ENCODE data around the gene FAM168B. TPM values are rescaled to one million over a fixed set of nuclear protein-coding genes. Genes with fewer than 3 reads are reported as not detected.

Gene FAM168B
- total and polyA plus RNA-seq, 2 of the 13 experiments (the other 11 are each of a cell fraction or from before 2014, with no cell fraction given) = 64.5 to 113 TPM

DNA sequence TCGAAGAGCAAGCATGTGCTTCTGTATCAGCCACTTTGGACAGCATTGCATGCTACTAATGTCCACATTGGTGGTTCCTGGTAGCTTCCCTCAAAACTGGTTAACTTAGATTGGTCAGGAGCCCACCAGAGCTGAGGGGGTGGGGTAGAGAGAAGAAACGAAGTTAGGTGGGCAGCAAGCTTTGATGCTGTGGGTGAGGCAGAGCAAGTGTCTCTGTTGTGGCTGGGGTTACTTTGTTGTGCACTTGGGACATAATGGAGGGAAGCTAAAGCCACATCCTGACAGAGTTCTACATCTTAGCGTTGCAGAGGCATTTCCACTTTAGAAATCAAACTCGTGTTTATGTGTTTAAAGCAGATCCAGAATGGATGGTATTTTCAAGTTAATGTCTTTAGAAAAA is 82.7 kb downstream of the FAM168B start:
- Histone ChIP-seq H3K4me3 (replicated peaks in 1 of 3; ENCODE audit: insufficient read depth in 1 of 3, low read depth in 2 of 3, low read length in 3 of 3) (no peak overlapping the region), H3K36me3 (replicated peaks in 1 of 2; ENCODE audit: control insufficient read depth in 1 of 2, insufficient read depth in 2 of 2, low read length in 2 of 2) (no peaks in the 10 kb centered on the region), H3K4me2 (ENCODE audit: low read depth, low read length) (no peak overlapping the region), H3K27ac (ENCODE audit: extremely low read length, insufficient read depth, low read length) (no peak overlapping the region), H3K9me3 (ENCODE audit: low read length) (no peaks in the 10 kb centered on the region), H3K27me3 (ENCODE audit: control insufficient read depth in 1 of 2, insufficient read depth in 2 of 2, low read length in 2 of 2) (peaks cover 4 to 53% of the 10 kb centered on the region in 2 experiments; a peak in 4 of 5 replicates), H4K20me1 (ENCODE audit: insufficient read depth, low read length) (no peaks in the 10 kb centered on the region), H3K4me1 (ENCODE audit: insufficient read depth, low read length) (no peaks in the 10 kb centered on the region), H3K9ac (ENCODE audit: insufficient read depth, low read depth, low read length) (no peak overlapping the region), H3K79me2 (ENCODE audit: insufficient read depth, low read length) (no peaks in the 10 kb centered on the region), H2AFZ (ENCODE audit: low read length) (no peak overlapping the region)
- intact Hi-C loops (cut with micrococcal nuclease; ENCODE audit: unreplicated experiment) = no loop called here
- ATAC-seq (no peak), FAIRE-seq (no peak), DNase-seq (ENCODE audit: low spot score) (no peak)
- 6% methylated on average over 4 of the region's 4 CpGs for WGBS (ENCODE audit: low lambda C conversion rate)
- BruUV-seq (replicated peaks) = no TSS peak
- ChIA-PET POLR2A (no interaction called here), CTCF (ENCODE audit: low intra/inter-chr PET ratio, low total read pairs) (no interaction called here)
- in situ Hi-C loops (cut with HindIII; ENCODE audit: extremely low pct_ligation_motif_present, low pct_unique_long_range_greater_than_20kb) = no loop called here
- no peak for TF ChIP-seq SP140L (CRISPR knock-in tag; IDR thresholded peaks at IDR 0.05; ENCODE audit: borderline replicate concordance)
- TF ChIP-seq REPIN1 (CRISPR knock-in tag; IDR thresholded peaks at IDR 0.05; ENCODE audit: borderline replicate concordance, low read depth) = no peak
- TF ChIP-seq SRF (IDR thresholded peaks at IDR 0.05; ENCODE audit: low read depth, low read length) = no peak
- TF ChIP-seq SRSF4 (IDR thresholded peaks at IDR 0.05; ENCODE audit: low read depth, low read length, poor library complexity, severe bottlenecking) = no peak
- TF ChIP-seq CHCHD3 (CRISPR knock-in tag; IDR thresholded peaks at IDR 0.05) = no peak
- TF ChIP-seq ZNF296 (CRISPR knock-in tag; conservative IDR thresholded peaks at IDR 0.05) = no peak
- no peak for TF ChIP-seq KAT8 (CRISPR knock-in tag; IDR thresholded peaks at IDR 0.05)
- no peak for TF ChIP-seq JDP2 (CRISPR knock-in tag; IDR thresholded peaks at IDR 0.05; ENCODE audit: borderline replicate concordance)
- TF ChIP-seq ZNF720 (CRISPR knock-in tag; IDR thresholded peaks at IDR 0.05) = no peak

GRCh38 chr2:131009713-131010475 is 83.4 kb downstream of the FAM168B start:
- no peak overlapping the region for H3K27ac ChIP-seq (ENCODE audit: extremely low read length, insufficient read depth, low read length)
- no peak overlapping the region for H3K4me3 ChIP-seq (replicated peaks in 1 of 3; ENCODE audit: insufficient read depth in 1 of 3, low read depth in 2 of 3, low read length in 3 of 3)
- in situ Hi-C loops (cut with HindIII; ENCODE audit: extremely low pct_ligation_motif_present, low pct_unique_long_range_greater_than_20kb) = no loop called here
- no peak for ATAC-seq
- ChIA-PET POLR2A (no interaction called here), CTCF (ENCODE audit: low intra/inter-chr PET ratio, low total read pairs) (no interaction called here)
- H3K9ac ChIP-seq (ENCODE audit: insufficient read depth, low read depth, low read length) = no peak overlapping the region
- H3K4me1 ChIP-seq (ENCODE audit: insufficient read depth, low read length) = no peaks in the 10 kb centered on the region
- peaks cover 7 to 56% of the 10 kb centered on the region in 2 experiments; a peak in 4 of 5 replicates for H3K27me3 ChIP-seq (ENCODE audit: control insufficient read depth in 1 of 2, insufficient read depth in 2 of 2, low read length in 2 of 2)
- WGBS (ENCODE audit: low lambda C conversion rate) = 7% methylated on average over 6 of the region's 6 CpGs
- DNase-seq (ENCODE audit: low spot score) = no peak
- H2AFZ ChIP-seq (ENCODE audit: low read length) = no peak overlapping the region
- no TSS peak for BruUV-seq (replicated peaks)
- no peaks in the 10 kb centered on the region for H3K9me3 ChIP-seq (ENCODE audit: low read length)
- intact Hi-C loops (cut with micrococcal nuclease; ENCODE audit: unreplicated experiment) = no loop called here
- no peaks in the 10 kb centered on the region for H3K36me3 ChIP-seq (replicated peaks in 1 of 2; ENCODE audit: control insufficient read depth in 1 of 2, insufficient read depth in 2 of 2, low read length in 2 of 2)
- no peaks in the 10 kb centered on the region for H4K20me1 ChIP-seq (ENCODE audit: insufficient read depth, low read length)
- no peak for FAIRE-seq
- no peaks in the 10 kb centered on the region for H3K79me2 ChIP-seq (ENCODE audit: insufficient read depth, low read length)
- no peak overlapping the region for H3K4me2 ChIP-seq (ENCODE audit: low read depth, low read length)
- no peak for TF ChIP-seq ZNF230 (CRISPR knock-in tag; IDR thresholded peaks at IDR 0.05)
- TF ChIP-seq AHR (CRISPR knock-in tag; IDR thresholded peaks at IDR 0.05) = no peak
- no peak for TF ChIP-seq ZNF296 (CRISPR knock-in tag; conservative IDR thresholded peaks at IDR 0.05)
- TF ChIP-seq POLR2AphosphoS2 (IDR thresholded peaks at IDR 0.05; ENCODE audit: low read depth, low read length) = no peak
- no peak for TF ChIP-seq NFKB2 (CRISPR knock-in tag; IDR thresholded peaks at IDR 0.05; ENCODE audit: borderline replicate concordance)
- TF ChIP-seq, protein P1, sequence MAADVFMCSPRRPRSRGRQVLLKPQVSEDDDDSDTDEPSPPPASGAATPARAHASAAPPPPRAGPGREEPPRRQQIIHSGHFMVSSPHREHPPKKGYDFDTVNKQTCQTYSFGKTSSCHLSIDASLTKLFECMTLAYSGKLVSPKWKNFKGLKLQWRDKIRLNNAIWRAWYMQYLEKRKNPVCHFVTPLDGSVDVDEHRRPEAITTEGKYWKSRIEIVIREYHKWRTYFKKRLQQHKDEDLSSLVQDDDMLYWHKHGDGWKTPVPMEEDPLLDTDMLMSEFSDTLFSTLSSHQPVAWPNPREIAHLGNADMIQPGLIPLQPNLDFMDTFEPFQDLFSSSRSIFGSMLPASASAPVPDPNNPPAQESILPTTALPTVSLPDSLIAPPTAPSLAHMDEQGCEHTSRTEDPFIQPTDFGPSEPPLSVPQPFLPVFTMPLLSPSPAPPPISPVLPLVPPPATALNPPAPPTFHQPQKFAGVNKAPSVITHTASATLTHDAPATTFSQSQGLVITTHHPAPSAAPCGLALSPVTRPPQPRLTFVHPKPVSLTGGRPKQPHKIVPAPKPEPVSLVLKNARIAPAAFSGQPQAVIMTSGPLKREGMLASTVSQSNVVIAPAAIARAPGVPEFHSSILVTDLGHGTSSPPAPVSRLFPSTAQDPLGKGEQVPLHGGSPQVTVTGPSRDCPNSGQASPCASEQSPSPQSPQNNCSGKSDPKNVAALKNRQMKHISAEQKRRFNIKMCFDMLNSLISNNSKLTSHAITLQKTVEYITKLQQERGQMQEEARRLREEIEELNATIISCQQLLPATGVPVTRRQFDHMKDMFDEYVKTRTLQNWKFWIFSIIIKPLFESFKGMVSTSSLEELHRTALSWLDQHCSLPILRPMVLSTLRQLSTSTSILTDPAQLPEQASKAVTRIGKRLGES (CRISPR knock-in tag; IDR thresholded peaks at IDR 0.05; ENCODE audit: borderline replicate concordance) = no peak
- TF ChIP-seq ZNF382 (CRISPR knock-in tag; IDR thresholded peaks at IDR 0.05; ENCODE audit: borderline replicate concordance) = no peak
- no peak for TF ChIP-seq HMG20B (CRISPR knock-in tag; conservative IDR thresholded peaks at IDR 0.05)

All from HepG2 (cell line).